B cell (primary cell): ENCODE results near the gene XRRA1. TPM values are rescaled to one million over a fixed set of nuclear protein-coding genes. Genes with fewer than 3 reads are reported as not detected.

ENCODE experiments used
- ATAC-seq: fragments of 200-7000 bp; cut with Tn5 transposase; one replicate; pipeline ENCODE4 v1.10.0; 2021; ENCODE audit warnings: low read depth, mild to moderate bottlenecking, moderate number of reproducible peaks, moderate library complexity
- CTCF ChIA-PET: fragments of 350-600 bp; sonication (Branson Sonifier 250); formaldehyde crosslinking; loops from one replicate; lab custom pipeline; 2021; ENCODE audit warnings: antibody characterized with exemption, inconsistent platforms; lab: Charles Lee
- POLR2A ChIA-PET: fragments of 350-600 bp; sonication (Branson Sonifier 250); formaldehyde crosslinking; loops from one replicate; lab custom pipeline; 2021; ENCODE audit warnings: antibody characterized with exemption; lab: Charles Lee
- DNase-seq: peaks from one replicate; pipeline ENCODE4 v3.0.0; 2013
- H2AFZ ChIP-seq: 2 replicates; pipeline ENCODE4 v1.6.1; 2012; ENCODE audit warnings: mild to moderate bottlenecking, low read depth, low read length; ENCODE audit not compliant: insufficient read depth, poor library complexity, severe bottlenecking
- H3K27ac ChIP-seq, 2 donors: 1 replicate in 1 of 2; 2 replicates in 1 of 2; pipeline ENCODE4 v1.5.1; 2012 to 2013; ENCODE audit warnings: low read length in 2 of 2, mild to moderate bottlenecking in 2 of 2, moderate library complexity in 1 of 2
- H3K27me3 ChIP-seq, 4 experiments: fragments of 200-600 bp in 1 of 4; sonication (generic) in 1 of 4; replicated peaks in 1 of 4; 1 replicate in 2 of 4; 2 replicates in 2 of 4; pipeline versions ENCODE4 v1.6.1 to v1.7.0; 2013 to 2016; ENCODE audit warnings: low read length in 3 of 4, mild to moderate bottlenecking in 2 of 4, mixed read lengths in 1 of 4, moderate library complexity in 1 of 4; ENCODE audit not compliant: insufficient read depth in 4 of 4, control insufficient read depth in 3 of 4; ENCODE audit errors: control extremely low read depth in 1 of 4
- H3K36me3 ChIP-seq, 2 experiments: replicated peaks in 1 of 2; 1 replicate in 1 of 2; 2 replicates in 1 of 2; pipeline versions ENCODE4 v1.6.1 to v1.7.1; 2013; ENCODE audit warnings: low read length in 1 of 2; ENCODE audit not compliant: insufficient read depth in 2 of 2, control insufficient read depth in 1 of 2; ENCODE audit errors: control extremely low read depth in 1 of 2, extremely low read depth in 1 of 2
- H3K4me1 ChIP-seq, 2 donors: fragments of 200-600 bp in 1 of 2; sonication (generic) in 1 of 2; 1 replicate in 1 of 2; 2 replicates in 1 of 2; pipeline versions ENCODE4 v1.5.1 to v1.6.1; 2013 to 2017; ENCODE audit warnings: low read length in 2 of 2; ENCODE audit not compliant: control insufficient read depth in 2 of 2, insufficient read depth in 2 of 2
- H3K4me2 ChIP-seq: replicated peaks from 2 replicates; pipeline ENCODE3; 2012; ENCODE audit warnings: mild to moderate bottlenecking, low read depth, low read length; ENCODE audit not compliant: poor library complexity, severe bottlenecking
- H3K4me3 ChIP-seq, 5 experiments: fragments of 200-600 bp in 1 of 5; sonication (generic) in 1 of 5; 1 replicate in 3 of 5; 2 replicates in 2 of 5; pipeline versions ENCODE4 v1.5.1 to v1.7.0; 2011 to 2016; ENCODE audit warnings: low read length in 4 of 5, mild to moderate bottlenecking in 4 of 5, low read depth in 2 of 5, control low read depth in 1 of 5, moderate library complexity in 1 of 5; ENCODE audit not compliant: insufficient read depth in 1 of 5; ENCODE audit errors: control extremely low read depth in 1 of 5, extremely low read depth in 1 of 5
- H3K79me2 ChIP-seq: fragments of 200-600 bp; sonication (generic); one replicate; pipeline ENCODE4 v1.6.0; 2016; ENCODE audit warnings: low read length; ENCODE audit not compliant: control insufficient read depth, insufficient read depth
- H3K9ac ChIP-seq: fragments of 200-600 bp; sonication (generic); 2 replicates; pipeline ENCODE4 v1.6.1; 2017; ENCODE audit warnings: mild to moderate bottlenecking, low read length, moderate library complexity
- H3K9me3 ChIP-seq, 3 donors: one replicate each; pipeline versions ENCODE4 v1.6.1 to v1.7.1; 2013; ENCODE audit warnings: low read length in 2 of 3; ENCODE audit not compliant: control insufficient read depth in 2 of 3, insufficient read depth in 1 of 3; ENCODE audit errors: control extremely low read depth in 1 of 3
- H4K20me1 ChIP-seq: 2 replicates; pipeline ENCODE4 v1.6.0; 2012; ENCODE audit warnings: mild to moderate bottlenecking, low read length; ENCODE audit not compliant: insufficient read depth, control insufficient read depth, poor library complexity, severe bottlenecking
- H3K27ac Mint-ChIP-seq: one replicate; pipeline ENCODE4 v1.8.0; 2021; ENCODE audit warnings: mixed read lengths
- H3K27me3 Mint-ChIP-seq: one replicate; pipeline ENCODE4 v1.8.0; 2021; ENCODE audit warnings: mixed read lengths
- H3K4me1 Mint-ChIP-seq: one replicate; pipeline ENCODE4 v1.8.0; 2021; ENCODE audit warnings: mixed read lengths
- H3K4me3 Mint-ChIP-seq: one replicate; pipeline ENCODE4 v1.8.0; 2021; ENCODE audit warnings: mixed read lengths
- H3K9me3 Mint-ChIP-seq: one replicate; pipeline ENCODE4 v1.8.0; 2022; ENCODE audit warnings: mixed read lengths; ENCODE audit not compliant: insufficient read depth
- CTCF ChIP-seq: fragments of 200-600 bp; IDR thresholded peaks from one replicate; pipeline ENCODE4 v1.8.0; 2022; ENCODE audit warnings: antibody characterized with exemption, mild to moderate bottlenecking
- EZH2 ChIP-seq: IDR thresholded peaks from 2 replicates; pipeline ENCODE4 v1.6.1; 2012; ENCODE audit warnings: borderline replicate concordance, low read depth, mild to moderate bottlenecking, moderate library complexity, low read length; ENCODE audit not compliant: insufficient read depth, poor library complexity, severe bottlenecking
- WGBS: methylation state at CpG from one replicate; pipeline ENCODE4 v1.1.5; 2013; ENCODE audit warnings: missing lambda C conversion rate; ENCODE audit not compliant: insufficient coverage; 5-methylcytosine and 5-hydroxymethylcytosine counted together
- intact Hi-C: fragments of 100-400 bp; cut with micrococcal nuclease; formaldehyde crosslinking; loops from one replicate; pipeline ENCODE4 v1.10.0; 2022
- polyA minus RNA-seq: library from RNA; depleted of rRNA, polyadenylated mRNA; stranded (reverse); fragments of >200 nt; gene quantifications from 2 replicates; pipeline ENCODE4 v1.2.3, GENCODE V29; 2012
- polyA plus RNA-seq: library from polyadenylated mRNA; depleted of rRNA; stranded (reverse); fragments of >200 nt; gene quantifications from 2 replicates; pipeline ENCODE4 v1.2.3, GENCODE V29; 2012
- total RNA-seq, 2 donors: library from RNA; stranded (reverse); fragments of 120-200 nt in 1 of 2; gene quantifications; 1 replicate in 1 of 2; 2 replicates in 1 of 2; pipeline versions ENCODE4 v1.2.3 to v1.2.4, GENCODE V29; 2013 to 2022

Gene XRRA1
- total RNA-seq (80.8 and 81.9 TPM in 2 replicates), polyA plus RNA-seq (6.9 and 9.3 TPM in 2 replicates), polyA minus RNA-seq (21.3 and 34.0 TPM in 2 replicates)
- 29.3 TPM for total RNA-seq (2013)

DNA sequence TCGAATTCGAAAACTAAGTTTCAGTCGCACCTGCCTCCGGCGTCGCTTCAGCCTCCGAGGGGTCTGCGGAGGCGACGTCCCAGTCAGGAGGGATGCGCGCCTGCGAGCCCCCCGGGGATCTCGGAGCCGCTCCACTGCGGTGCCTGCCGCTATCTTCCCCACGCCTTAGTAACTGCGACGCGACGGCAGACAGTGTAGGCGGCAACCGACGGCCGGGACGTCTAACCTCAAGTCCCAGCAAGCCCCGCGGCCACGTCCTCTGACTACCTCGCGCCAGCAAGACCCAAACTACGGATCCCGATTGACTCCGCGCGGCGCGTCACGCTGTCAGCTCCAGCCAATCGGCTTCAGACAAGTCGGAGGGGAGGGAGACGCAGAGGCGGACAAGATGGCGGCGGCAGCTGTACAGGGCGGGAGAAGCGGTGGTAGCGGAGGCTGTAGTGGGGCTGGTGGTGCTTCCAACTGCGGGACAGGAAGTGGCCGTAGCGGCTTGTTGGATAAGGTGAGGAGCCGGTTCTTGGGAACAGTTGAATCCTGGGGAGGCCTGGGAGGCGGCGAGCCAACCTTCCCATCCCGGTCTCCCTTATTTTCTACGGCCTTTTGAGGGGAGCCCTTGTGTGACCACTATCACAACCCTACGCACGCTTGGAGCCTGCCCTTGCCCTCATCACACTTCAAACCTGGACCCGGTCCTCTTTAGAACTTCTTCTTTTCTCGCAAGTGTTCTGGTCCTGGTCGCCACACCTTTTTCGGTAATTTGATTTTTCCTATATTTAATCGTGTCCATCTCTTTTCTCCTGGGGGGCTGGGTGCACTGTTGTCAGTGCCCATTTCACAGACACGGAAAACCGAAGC lies at the start of gene XRRA1, which contains the start of gene SPCS2:
TSS of gene XRRA1 (minus strand) at position 194 of the 855 bp plus-strand sequence. CDS start 8,213 bp downstream, outside the sequence.
TSS of gene SPCS2 (plus strand) at position 369 of the 855 bp plus-strand sequence. CDS start at position 389, 20 bp downstream.
- H3K27me3 ChIP-seq: no peaks in the 10 kb centered on the region
- intact Hi-C loops: loop anchor here (1.0 to 5.0 kb wide), 3 partner anchors 39 to 457 kb away; partner anchors contain the start of genes LIPT2, NEU3 and RNF169
- no peaks in the 10 kb centered on the region for H4K20me1 ChIP-seq
- no peaks in the 10 kb centered on the region for H3K9me3 ChIP-seq
- peaks cover 43 to 50% of the 10 kb centered on the region in 2 donors for H3K4me1 ChIP-seq
- POLR2A ChIA-PET: interaction anchor here (0.6 to 1.4 kb wide), 3 partner anchors 38 to 1169 kb away, joined by 4 to 9 read pairs (median 4); partner anchors contain the start of gene NEU3
- CTCF ChIA-PET: interaction anchor here (1.4 to 1.7 kb wide), 2 partner anchors 16 to 19 kb away, joined by 4 read pairs; no protein-coding TSS in a partner anchor
- H3K4me2 ChIP-seq: peak within 1 kb of the TSS; percentile 82
- H3K4me3 Mint-ChIP-seq: peak within 1 kb of the TSS; percentile 94
- H3K27me3 Mint-ChIP-seq: no peaks in the 10 kb centered on the region
- WGBS: under 1% methylated on average over 61 of the region's 67 CpGs
- ATAC-seq (peak; percentile 96), DNase-seq (peak; percentile 98)
- peaks cover 83% of the 10 kb centered on the region for H3K79me2 ChIP-seq
- peak within 1 kb of the TSS; percentile 85 to 95 for H3K27ac ChIP-seq
- H3K9me3 Mint-ChIP-seq: no peaks in the 10 kb centered on the region
- H3K9ac ChIP-seq: peak within 1 kb of the TSS; percentile 95
- H3K36me3 ChIP-seq: peaks cover 3 to 9% of the 10 kb centered on the region in 2 experiments
- peak within 1 kb of the TSS; percentile 84 for H2AFZ ChIP-seq
- peaks cover 62% of the 10 kb centered on the region for H3K4me1 Mint-ChIP-seq
- H3K4me3 ChIP-seq: peak within 1 kb of the TSS; percentile 71 to 98 (median 84)
- peak within 1 kb of the TSS; percentile 96 for H3K27ac Mint-ChIP-seq
- TF ChIP-seq EZH2: no peak
- TF ChIP-seq CTCF: no peak
